ENCODE data around the gene WSCD2.

- TF ChIP-seq POLR2AphosphoS5 (IDR thresholded peaks at IDR 0.05; ENCODE audit: borderline replicate concordance, low read depth, low read length) (no peak), EZH2 (IDR thresholded peaks at IDR 0.05) (no peak), FOXP2 (optimal IDR thresholded peaks at IDR 0.05; ENCODE audit: control extremely low read depth, extremely low read length, insufficient read depth) (no peak)
Observed at GRCh38 chr12:108257610-108258106, 128.6 kb downstream of the WSCD2 start.
